Stimulated activated CD4-positive, alpha-beta T cell treated with anti-CD3 and anti-CD28 coated beads, TNF-alpha, amount 100 ng/mL, for 24 hours (primary cell): ENCODE data around the gene ZNF419.

ENCODE experiments used
- DNase-seq, 3 experiments: peaks; one replicate each; pipeline ENCODE4 v3.0.0-alpha.2; 2020; ENCODE audit warnings: low read depth in 3 of 3

Gene ZNF419

GRCh38 chr19:57537953-57538547, 50.5 kb downstream of the ZNF419 start:
- no peak for DNase-seq
